ENCODE results near the gene GUCY1A2.

DNA sequence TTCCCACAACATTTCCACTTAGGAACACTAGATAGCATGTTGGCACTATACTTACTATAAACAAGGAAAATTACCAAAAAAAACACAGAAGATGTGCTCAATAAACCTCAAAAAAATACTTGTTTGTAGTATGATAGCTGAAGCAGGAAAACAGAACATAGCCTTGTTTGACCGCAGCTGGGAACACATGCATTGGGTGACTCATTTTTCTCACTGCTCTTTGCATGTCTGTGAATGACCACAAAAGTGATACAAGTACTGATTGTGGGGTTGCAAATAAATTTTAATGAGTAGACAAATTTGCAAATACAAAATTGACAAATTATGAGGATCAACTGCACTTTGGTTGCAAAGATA is 22.8 kb upstream of the GUCY1A2 start:
- TF ChIP-seq CTCF (conservative IDR thresholded peaks at IDR 0.05; ENCODE audit: low read depth, low read length) (no peak), EZH2phosphoT487 (IDR thresholded peaks at IDR 0.05; ENCODE audit: borderline replicate concordance, low read length) (no peak), EZH2 (IDR thresholded peaks at IDR 0.05; ENCODE audit: low read length, unreplicated experiment) (no peak)
